Liver (tissue), 9 donors: ENCODE data around the gene DPY19L3. TPM values are rescaled to one million over a fixed set of nuclear protein-coding genes. Genes with fewer than 3 reads are reported as not detected.
A peak's percentile ranks its signal among the peaks of the same experiment; 100 is the strongest.

ENCODE experiments used
- DNase-seq: peaks from one replicate; pipeline ENCODE4 v3.0.0-alpha.2; 2017; ENCODE audit warnings: low spot score
- H3K27ac ChIP-seq, 2 donors: one replicate each; pipeline ENCODE4 v1.7.0; 2013; ENCODE audit warnings: inconsistent platforms in 2 of 2, low read length in 2 of 2, control low read depth in 1 of 2, low read depth in 1 of 2, mild to moderate bottlenecking in 1 of 2
- H3K27me3 ChIP-seq, 4 donors: one replicate each; pipeline versions ENCODE4 v1.6.1 to v1.7.0; 2013; ENCODE audit warnings: low read length in 3 of 4, inconsistent platforms in 1 of 4, mild to moderate bottlenecking in 1 of 4, moderate library complexity in 1 of 4; ENCODE audit not compliant: control insufficient read depth in 4 of 4, insufficient read depth in 4 of 4
- H3K36me3 ChIP-seq, 4 donors: one replicate each; pipeline versions ENCODE4 v1.6.1 to v1.7.0; 2013; ENCODE audit warnings: low read length in 3 of 4, mild to moderate bottlenecking in 3 of 4, low read depth in 1 of 4, moderate library complexity in 1 of 4; ENCODE audit not compliant: control insufficient read depth in 4 of 4, insufficient read depth in 3 of 4
- H3K4me1 ChIP-seq, 4 donors: one replicate each; pipeline versions ENCODE4 v1.6.1 to v1.7.0; 2013; ENCODE audit warnings: low read length in 3 of 4, mild to moderate bottlenecking in 3 of 4, moderate library complexity in 1 of 4; ENCODE audit not compliant: control insufficient read depth in 4 of 4, insufficient read depth in 4 of 4
- H3K4me3 ChIP-seq, 3 donors: one replicate each; pipeline versions ENCODE4 v1.6.1 to v1.7.0; 2013; ENCODE audit warnings: low read length in 3 of 3, control low read depth in 1 of 3, low read depth in 1 of 3, mild to moderate bottlenecking in 1 of 3
- H3K9ac ChIP-seq, 2 donors: one replicate each; pipeline ENCODE4 v1.7.0; 2013; ENCODE audit warnings: low read length in 2 of 2, mild to moderate bottlenecking in 2 of 2, moderate library complexity in 2 of 2, control low read depth in 1 of 2, low read depth in 1 of 2
- H3K9me3 ChIP-seq, 4 donors: one replicate each; pipeline versions ENCODE4 v1.6.1 to v1.7.0; 2013; ENCODE audit warnings: low read length in 3 of 4; ENCODE audit not compliant: control insufficient read depth in 4 of 4
- ATF3 ChIP-seq: IDR thresholded peaks from 2 replicates; pipeline ENCODE4 v1.6.1; 2016; ENCODE audit warnings: antibody characterized with exemption
- CTCF ChIP-seq: fragments of 150-350 bp; IDR thresholded peaks from 2 replicates; pipeline ENCODE4 v1.5.1; 2017; ENCODE audit warnings: improper control_type of control experiment, low read depth, low read length; ENCODE audit not compliant: missing input control
- EGR1 ChIP-seq, 2 donors: IDR thresholded peaks; 2 replicates each; pipeline ENCODE4 v1.6.1; 2016 to 2018; ENCODE audit warnings: antibody characterized with exemption in 2 of 2, low read depth in 2 of 2
- FOXA1 ChIP-seq: IDR thresholded peaks from 2 replicates; pipeline ENCODE4 v1.6.1; 2016; ENCODE audit warnings: antibody characterized with exemption
- FOXA2 ChIP-seq: IDR thresholded peaks from 2 replicates; pipeline ENCODE4 v1.6.1; 2016; ENCODE audit warnings: antibody characterized with exemption
- GABPA ChIP-seq, 2 donors: IDR thresholded peaks in 1 of 2; conservative IDR thresholded peaks in 1 of 2; 2 replicates each; pipeline ENCODE4 v1.6.1; 2016; ENCODE audit warnings: antibody characterized with exemption in 2 of 2, mild to moderate bottlenecking in 1 of 2, moderate library complexity in 1 of 2
- HNF4A ChIP-seq, 2 donors: conservative IDR thresholded peaks; 2 replicates each; pipeline ENCODE4 v1.6.1; 2016; ENCODE audit warnings: antibody characterized with exemption in 2 of 2, mild to moderate bottlenecking in 2 of 2
- HNF4G ChIP-seq: IDR thresholded peaks from 2 replicates; pipeline ENCODE4 v1.6.1; 2016; ENCODE audit warnings: antibody characterized with exemption
- JUND ChIP-seq, 2 donors: IDR thresholded peaks; 2 replicates each; pipeline ENCODE4 v1.6.1; 2016; ENCODE audit warnings: antibody characterized with exemption in 2 of 2
- MAX ChIP-seq: IDR thresholded peaks from 2 replicates; pipeline ENCODE4 v1.6.1; 2016; ENCODE audit warnings: antibody characterized with exemption
- NR2F2 ChIP-seq: IDR thresholded peaks from 2 replicates; pipeline ENCODE4 v1.6.1; 2016; ENCODE audit warnings: antibody characterized with exemption
- RAD21 ChIP-seq, 2 donors: IDR thresholded peaks; 2 replicates each; pipeline ENCODE4 v1.6.1; 2016; ENCODE audit warnings: antibody characterized with exemption in 2 of 2, mild to moderate bottlenecking in 2 of 2
- RXRA ChIP-seq, 2 donors: IDR thresholded peaks; 2 replicates each; pipeline ENCODE4 v1.6.1; 2017 to 2018; ENCODE audit warnings: antibody characterized with exemption in 2 of 2, mild to moderate bottlenecking in 1 of 2
- SP1 ChIP-seq: IDR thresholded peaks from 2 replicates; pipeline ENCODE4 v1.6.1; 2018; ENCODE audit warnings: antibody characterized with exemption, mild to moderate bottlenecking
- TAF1 ChIP-seq: conservative IDR thresholded peaks from 2 replicates; pipeline ENCODE4 v1.6.1; 2016; ENCODE audit warnings: antibody characterized with exemption, mild to moderate bottlenecking
- YY1 ChIP-seq: IDR thresholded peaks from 2 replicates; pipeline ENCODE4 v1.6.1; 2016; ENCODE audit warnings: antibody characterized with exemption, mild to moderate bottlenecking
- WGBS: extraction: QIAGEN DNeasy Blood & Tissue Kit; methylation state at CpG from one replicate; pipeline ENCODE4 v1.1.7; 2013; 5-methylcytosine and 5-hydroxymethylcytosine counted together
- polyA plus RNA-seq, 2 donors: library from polyadenylated mRNA; stranded (reverse) in 1 of 2; unstranded in 1 of 2; fragments of 200-250 nt in 1 of 2; fragments of >200 nt in 1 of 2; fragmentation: Nextera tagmentation in 1 of 2; extraction: Ambion mirVana in 1 of 2; gene quantifications; one replicate each; pipeline versions ENCODE4 v1.2.1 to v1.2.3, GENCODE V29; 2013 to 2015
- total RNA-seq, 2 donors: library from RNA; depleted of rRNA; stranded (reverse); fragments of >200 nt; gene quantifications; one replicate each; pipeline ENCODE4 v1.2.3, GENCODE V29; 2014
- TF ChIP-seq, protein P1 (sequence below): IDR thresholded peaks from 2 replicates; pipeline ENCODE4 v1.6.1; 2016; ENCODE audit warnings: antibody characterized with exemption, mild to moderate bottlenecking
- TF ChIP-seq, protein P2 (sequence below): IDR thresholded peaks from 2 replicates; pipeline ENCODE4 v1.6.1; 2016; ENCODE audit warnings: antibody characterized with exemption
- donor health status: healthy.
- donor health status: healthy.
- donor health status: healthy.
- donor health status: healthy.
- donor health status: healthy.

The DPY19L3 gene
- total and polyA plus RNA-seq, 4 donors = 2.7 to 13.0 (median 7.4) TPM

DNA sequence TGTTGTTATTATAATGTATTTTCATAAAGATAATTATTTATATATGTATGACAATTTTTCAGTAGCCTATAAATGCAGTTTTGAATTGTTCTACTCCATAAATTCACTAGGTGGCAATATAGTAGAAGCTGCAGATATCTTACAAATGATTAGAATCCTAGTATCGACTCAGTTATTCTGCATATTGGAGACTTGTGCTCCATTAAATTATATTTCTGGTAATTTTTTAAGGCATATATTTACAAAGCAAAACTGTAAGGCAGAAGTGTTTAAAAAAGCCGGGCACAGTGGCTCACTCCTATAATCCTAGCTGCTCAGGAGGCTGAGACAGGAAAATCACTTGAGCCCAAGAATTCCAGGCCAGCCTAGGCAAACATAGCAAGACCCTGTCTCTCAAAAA is 58.7 kb downstream of the DPY19L3 start:
- Histone ChIP-seq H3K4me1 (peaks cover 0 to 3% (median 0%) of the 10 kb centered on the region in 4 donors), H3K27ac (no peak overlapping the region), H3K4me3 (no peak overlapping the region), H3K36me3 (peaks cover 0 to 4% (median under 1%) of the 10 kb centered on the region in 4 donors), H3K27me3 (no peaks in the 10 kb centered on the region), H3K9ac (no peak overlapping the region), H3K9me3 (no peaks in the 10 kb centered on the region)
- TF ChIP-seq EGR1 (IDR thresholded peaks at IDR 0.05; ENCODE audit: low read depth in 2 of 2) = no peak
- TF ChIP-seq ATF3 = no peak
- TF ChIP-seq RXRA (IDR thresholded peaks at IDR 0.05) = no peak
- no peak for TF ChIP-seq HNF4G
- TF ChIP-seq CTCF = peak; percentile 30
- TF ChIP-seq, protein P1, sequence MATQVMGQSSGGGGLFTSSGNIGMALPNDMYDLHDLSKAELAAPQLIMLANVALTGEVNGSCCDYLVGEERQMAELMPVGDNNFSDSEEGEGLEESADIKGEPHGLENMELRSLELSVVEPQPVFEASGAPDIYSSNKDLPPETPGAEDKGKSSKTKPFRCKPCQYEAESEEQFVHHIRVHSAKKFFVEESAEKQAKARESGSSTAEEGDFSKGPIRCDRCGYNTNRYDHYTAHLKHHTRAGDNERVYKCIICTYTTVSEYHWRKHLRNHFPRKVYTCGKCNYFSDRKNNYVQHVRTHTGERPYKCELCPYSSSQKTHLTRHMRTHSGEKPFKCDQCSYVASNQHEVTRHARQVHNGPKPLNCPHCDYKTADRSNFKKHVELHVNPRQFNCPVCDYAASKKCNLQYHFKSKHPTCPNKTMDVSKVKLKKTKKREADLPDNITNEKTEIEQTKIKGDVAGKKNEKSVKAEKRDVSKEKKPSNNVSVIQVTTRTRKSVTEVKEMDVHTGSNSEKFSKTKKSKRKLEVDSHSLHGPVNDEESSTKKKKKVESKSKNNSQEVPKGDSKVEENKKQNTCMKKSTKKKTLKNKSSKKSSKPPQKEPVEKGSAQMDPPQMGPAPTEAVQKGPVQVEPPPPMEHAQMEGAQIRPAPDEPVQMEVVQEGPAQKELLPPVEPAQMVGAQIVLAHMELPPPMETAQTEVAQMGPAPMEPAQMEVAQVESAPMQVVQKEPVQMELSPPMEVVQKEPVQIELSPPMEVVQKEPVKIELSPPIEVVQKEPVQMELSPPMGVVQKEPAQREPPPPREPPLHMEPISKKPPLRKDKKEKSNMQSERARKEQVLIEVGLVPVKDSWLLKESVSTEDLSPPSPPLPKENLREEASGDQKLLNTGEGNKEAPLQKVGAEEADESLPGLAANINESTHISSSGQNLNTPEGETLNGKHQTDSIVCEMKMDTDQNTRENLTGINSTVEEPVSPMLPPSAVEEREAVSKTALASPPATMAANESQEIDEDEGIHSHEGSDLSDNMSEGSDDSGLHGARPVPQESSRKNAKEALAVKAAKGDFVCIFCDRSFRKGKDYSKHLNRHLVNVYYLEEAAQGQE = no peak
- no peak for TF ChIP-seq SP1
- TF ChIP-seq, protein P2, sequence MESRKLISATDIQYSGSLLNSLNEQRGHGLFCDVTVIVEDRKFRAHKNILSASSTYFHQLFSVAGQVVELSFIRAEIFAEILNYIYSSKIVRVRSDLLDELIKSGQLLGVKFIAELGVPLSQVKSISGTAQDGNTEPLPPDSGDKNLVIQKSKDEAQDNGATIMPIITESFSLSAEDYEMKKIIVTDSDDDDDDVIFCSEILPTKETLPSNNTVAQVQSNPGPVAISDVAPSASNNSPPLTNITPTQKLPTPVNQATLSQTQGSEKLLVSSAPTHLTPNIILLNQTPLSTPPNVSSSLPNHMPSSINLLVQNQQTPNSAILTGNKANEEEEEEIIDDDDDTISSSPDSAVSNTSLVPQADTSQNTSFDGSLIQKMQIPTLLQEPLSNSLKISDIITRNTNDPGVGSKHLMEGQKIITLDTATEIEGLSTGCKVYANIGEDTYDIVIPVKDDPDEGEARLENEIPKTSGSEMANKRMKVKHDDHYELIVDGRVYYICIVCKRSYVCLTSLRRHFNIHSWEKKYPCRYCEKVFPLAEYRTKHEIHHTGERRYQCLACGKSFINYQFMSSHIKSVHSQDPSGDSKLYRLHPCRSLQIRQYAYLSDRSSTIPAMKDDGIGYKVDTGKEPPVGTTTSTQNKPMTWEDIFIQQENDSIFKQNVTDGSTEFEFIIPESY = no peak
- TF ChIP-seq FOXA2 = no peak
- TF ChIP-seq FOXA1 = no peak
- no peak for TF ChIP-seq TAF1
- TF ChIP-seq JUND (IDR thresholded peaks at IDR 0.05) = no peak
- TF ChIP-seq NR2F2 = no peak
- TF ChIP-seq MAX = no peak
- peak; percentile 71 to 72 for TF ChIP-seq RAD21 (IDR thresholded peaks at IDR 0.05)
- DNase-seq = no peak
- WGBS = 77% methylated on average over 2 of the region's 2 CpGs

- H3K27ac ChIP-seq = no peak overlapping the region
- no peak overlapping the region for H3K4me3 ChIP-seq
- 91% methylated on average over 2 of the region's 2 CpGs for WGBS
- no peak overlapping the region for H3K9ac ChIP-seq
- H3K27me3 ChIP-seq = no peaks in the 10 kb centered on the region
- H3K4me1 ChIP-seq = no peaks in the 10 kb centered on the region
- H3K36me3 ChIP-seq = peaks cover 0 to 6% (median 0%) of the 10 kb centered on the region in 4 donors
- no peaks in the 10 kb centered on the region for H3K9me3 ChIP-seq
- no peak for DNase-seq
- TF ChIP-seq CTCF (no peak), RAD21 (IDR thresholded peaks at IDR 0.05) (no peak), FOXA2 (no peak), JUND (IDR thresholded peaks at IDR 0.05) (no peak), GABPA (IDR thresholded peaks at IDR 0.05 in 1 of 2, conservative IDR thresholded peaks at IDR 0.05 in 1 of 2) (no peak), HNF4G (no peak), SP1 (no peak), HNF4A (conservative IDR thresholded peaks at IDR 0.05) (no peak), EGR1 (IDR thresholded peaks at IDR 0.05; ENCODE audit: low read depth in 2 of 2) (no peak), YY1 (no peak), FOXA1 (no peak), ATF3 (no peak)
- TF ChIP-seq, protein P2 = no peak
Measured at GRCh38 chr19:32465176-32465575, 59.6 kb downstream of the DPY19L3 start.
